ENCODE results near the gene ALOX5.

GRCh38 chr10:45452268-45452667 is 78.3 kb downstream of the ALOX5 start:
- no peak for TF ChIP-seq POLR2A (IDR thresholded peaks at IDR 0.05)
- TF ChIP-seq, protein P1, sequence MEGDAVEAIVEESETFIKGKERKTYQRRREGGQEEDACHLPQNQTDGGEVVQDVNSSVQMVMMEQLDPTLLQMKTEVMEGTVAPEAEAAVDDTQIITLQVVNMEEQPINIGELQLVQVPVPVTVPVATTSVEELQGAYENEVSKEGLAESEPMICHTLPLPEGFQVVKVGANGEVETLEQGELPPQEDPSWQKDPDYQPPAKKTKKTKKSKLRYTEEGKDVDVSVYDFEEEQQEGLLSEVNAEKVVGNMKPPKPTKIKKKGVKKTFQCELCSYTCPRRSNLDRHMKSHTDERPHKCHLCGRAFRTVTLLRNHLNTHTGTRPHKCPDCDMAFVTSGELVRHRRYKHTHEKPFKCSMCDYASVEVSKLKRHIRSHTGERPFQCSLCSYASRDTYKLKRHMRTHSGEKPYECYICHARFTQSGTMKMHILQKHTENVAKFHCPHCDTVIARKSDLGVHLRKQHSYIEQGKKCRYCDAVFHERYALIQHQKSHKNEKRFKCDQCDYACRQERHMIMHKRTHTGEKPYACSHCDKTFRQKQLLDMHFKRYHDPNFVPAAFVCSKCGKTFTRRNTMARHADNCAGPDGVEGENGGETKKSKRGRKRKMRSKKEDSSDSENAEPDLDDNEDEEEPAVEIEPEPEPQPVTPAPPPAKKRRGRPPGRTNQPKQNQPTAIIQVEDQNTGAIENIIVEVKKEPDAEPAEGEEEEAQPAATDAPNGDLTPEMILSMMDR (IDR thresholded peaks at IDR 0.05): no peak
- TF ChIP-seq POLR2AphosphoS5 (IDR thresholded peaks at IDR 0.05): no peak
- TF ChIP-seq EP300 (IDR thresholded peaks at IDR 0.05): no peak
